HG03571 (cell line): ENCODE results near the gene AP5B1.

Source experiments
- ATAC-seq: cut with Tn5 transposase; IDR thresholded peaks from one replicate; pipeline ENCODE4 v1.9.1; 2021; ENCODE audit not compliant: unreplicated experiment

Gene AP5B1

DNA sequence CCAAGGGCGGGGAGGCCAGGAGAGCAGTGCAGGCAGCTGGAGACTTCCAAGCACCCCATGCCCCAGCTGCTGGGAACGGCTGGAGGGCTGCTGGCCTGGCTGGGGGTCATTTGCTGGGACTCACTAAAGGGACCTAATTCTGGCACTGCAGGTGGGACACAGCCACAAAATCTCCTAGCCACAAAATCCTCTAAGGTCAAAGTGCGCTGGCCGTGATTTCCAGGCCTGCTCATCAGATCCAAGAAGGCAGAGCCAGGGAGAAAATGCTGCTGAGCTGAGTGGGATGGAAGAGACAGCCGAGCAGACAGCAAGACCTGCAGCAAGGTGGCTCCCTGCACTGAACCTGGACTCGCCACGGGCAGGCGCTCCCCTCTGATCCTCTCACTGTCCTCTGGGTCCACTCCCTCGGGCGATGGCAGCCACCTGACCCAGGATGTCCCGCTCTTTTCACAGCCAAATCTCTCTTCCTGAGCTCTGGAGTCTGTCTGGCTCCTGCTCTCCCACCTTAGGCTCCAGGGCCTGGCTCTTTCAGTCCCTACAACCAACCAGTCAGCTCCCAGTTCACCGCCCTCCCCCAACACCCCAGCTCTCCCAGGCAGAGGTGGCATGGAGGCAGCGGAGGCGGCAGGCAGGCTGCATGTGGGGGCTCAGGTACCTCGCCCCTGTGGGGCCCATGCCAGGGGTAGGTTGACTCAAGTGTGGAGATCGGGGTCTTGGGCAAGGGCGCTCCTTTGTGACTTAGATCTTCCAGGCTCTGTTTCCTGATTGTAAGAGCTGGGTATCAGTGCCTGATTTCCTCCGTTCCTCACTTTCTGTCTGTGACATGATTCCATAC is 20.6 kb upstream of the AP5B1 start:
- ATAC-seq = no peak

DNA sequence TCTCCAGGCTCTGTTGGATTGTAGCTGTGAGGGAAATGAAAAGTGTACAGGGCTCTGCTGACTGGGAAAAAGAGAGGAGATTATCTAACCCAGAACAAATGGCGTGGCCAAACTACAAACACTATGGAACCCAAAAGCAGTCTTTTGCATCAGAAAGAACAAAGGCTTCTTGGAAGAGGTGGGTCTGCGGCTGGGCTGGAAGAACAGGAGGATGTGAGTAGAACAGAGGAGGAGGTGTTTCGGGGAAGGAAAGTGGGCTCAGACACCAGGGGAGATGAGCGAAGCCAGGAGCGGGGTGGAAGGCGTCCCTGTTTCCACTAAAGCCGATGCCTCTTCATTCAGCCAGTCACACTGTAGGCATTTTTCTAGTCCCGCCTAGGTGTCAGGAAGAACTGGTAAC is 18.1 kb upstream of the AP5B1 start:
- ATAC-seq = no peak

DNA sequence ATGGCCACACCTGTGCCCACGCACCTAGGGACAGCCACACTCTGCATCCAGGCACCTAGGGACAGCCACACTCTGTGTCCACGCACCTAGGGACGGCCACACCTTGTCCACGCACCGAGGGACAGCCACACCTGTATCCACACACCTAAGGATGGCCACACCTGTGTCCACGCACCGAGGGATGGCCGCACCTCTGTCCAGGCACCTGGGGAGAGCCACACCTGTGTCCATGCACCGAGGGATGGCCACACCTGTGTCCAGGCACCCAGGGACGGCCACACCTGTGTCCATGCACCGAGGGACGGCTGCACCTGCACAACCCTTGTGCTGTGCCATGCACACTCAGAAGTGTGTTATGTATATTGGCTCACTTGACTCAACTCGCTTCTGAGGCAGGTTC is 16.9 kb upstream of the AP5B1 start:
- no peak for ATAC-seq

DNA sequence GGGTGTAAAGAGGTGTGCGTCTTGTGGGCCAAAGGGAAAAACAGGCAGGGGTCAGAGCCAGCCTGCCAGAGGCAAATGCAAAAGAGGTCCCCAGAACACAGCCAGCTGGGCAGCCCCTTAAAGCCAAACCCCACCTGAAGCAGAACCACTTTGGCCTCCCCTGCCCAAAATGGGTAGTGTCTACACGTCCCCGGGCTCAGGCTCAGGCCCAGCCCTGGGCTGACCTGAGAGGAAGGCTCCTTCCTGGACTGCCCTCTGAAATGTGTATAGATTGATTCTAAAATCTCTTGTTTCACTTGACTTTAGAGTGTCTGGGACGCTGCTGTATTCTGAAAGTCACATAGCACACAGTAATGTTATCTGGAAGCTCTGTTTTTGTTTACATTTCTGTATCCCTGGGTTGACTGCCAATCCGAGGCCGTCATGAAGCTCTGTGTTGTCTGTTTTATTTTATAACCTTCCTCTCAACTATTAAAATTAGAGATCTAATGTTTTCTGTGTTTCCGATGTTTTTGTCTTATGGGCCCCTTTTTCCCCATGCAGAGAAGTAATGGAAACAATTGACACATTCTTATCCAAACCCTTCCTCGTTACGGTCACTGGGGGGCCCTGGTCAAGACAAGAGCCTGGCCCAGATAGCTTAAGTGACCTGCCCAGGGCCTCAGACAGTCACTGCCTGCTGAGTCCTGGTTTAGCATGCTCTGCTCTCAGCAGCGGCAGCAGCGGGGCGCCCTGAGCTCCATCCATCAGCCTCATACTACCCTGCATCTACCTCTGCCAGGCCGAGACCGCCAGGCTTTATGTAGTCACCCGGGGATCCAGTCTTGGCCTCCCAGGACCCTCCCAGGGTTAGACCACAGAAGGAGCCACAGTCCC is 16.2 kb upstream of the AP5B1 start:
- no peak for ATAC-seq

DNA sequence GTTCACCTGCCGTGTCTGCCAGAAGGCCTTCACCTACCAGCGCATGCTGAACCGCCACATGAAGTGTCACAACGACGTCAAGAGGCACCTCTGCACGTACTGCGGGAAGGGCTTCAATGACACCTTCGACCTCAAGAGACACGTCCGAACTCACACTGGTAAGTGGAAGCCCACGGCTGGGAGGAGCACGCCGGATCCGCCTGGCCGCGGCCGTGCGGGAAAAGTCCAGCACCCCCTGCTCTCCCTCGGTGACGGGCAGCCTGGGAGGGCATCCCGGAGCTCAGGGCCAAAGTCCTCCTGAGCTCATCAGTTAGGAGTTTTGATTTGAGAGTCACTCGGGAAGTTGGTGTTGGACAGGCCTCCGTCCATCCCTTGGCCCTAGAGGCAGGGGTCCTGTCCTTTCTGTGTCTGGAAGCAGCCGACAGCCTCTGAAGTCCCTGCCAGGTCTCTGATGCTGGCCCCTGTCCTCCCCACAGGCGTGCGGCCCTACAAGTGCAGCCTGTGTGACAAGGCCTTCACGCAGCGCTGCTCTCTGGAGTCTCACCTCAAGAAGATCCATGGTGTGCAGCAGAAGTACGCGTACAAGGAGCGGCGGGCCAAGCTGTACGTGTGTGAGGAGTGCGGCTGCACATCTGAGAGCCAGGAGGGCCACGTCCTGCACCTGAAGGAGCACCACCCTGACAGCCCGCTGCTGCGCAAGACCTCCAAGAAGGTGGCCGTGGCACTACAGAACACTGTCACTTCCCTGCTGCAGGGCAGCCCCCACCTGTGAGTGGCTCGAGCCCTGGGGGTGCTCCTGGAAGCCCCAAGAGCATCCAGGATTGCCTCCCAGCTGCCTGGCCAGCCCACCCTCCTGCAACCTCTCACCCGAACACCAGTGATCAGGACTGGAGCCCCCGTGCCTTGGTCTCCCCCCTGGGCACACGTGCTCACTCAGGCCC is 14.1 kb upstream of the AP5B1 start:
- ATAC-seq = no peak

DNA sequence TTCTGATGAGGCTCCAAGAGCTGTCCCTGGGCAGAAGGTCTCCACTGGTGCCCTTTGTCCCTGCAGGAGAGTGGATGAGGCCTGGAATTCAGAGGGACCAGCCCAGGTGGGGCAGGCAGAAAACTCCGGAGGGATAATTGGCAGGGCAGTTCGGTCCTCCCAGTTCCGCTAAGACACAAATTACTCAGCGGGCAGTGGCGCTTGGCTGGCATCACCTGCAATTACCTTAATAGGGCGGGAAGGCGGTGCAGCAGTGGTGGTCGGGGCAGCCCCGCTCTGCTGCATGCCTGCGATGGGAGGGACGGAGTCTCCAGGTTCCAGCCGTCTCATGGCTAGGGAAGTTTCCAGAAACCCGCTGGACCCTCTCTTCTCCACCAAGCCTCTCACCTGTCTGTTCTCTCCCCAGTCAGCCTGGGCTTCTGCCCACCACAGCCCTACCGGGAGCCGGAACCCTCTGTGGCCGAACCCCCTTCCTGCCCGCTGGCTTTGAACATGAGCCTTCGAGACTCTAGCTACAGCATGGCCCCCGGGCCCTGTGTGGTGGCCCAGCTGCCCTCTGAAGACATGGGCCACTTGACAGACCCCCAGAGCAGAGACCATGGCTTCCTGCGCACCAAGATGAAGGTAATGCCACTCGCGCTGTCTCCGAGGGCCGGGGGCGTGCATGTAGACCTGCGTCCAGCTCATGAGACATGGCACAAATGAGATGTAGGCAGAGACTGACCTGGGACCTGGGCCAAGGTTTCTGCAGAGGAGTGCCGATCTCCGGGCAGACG is 13.0 kb upstream of the AP5B1 start:
- no peak for ATAC-seq

DNA sequence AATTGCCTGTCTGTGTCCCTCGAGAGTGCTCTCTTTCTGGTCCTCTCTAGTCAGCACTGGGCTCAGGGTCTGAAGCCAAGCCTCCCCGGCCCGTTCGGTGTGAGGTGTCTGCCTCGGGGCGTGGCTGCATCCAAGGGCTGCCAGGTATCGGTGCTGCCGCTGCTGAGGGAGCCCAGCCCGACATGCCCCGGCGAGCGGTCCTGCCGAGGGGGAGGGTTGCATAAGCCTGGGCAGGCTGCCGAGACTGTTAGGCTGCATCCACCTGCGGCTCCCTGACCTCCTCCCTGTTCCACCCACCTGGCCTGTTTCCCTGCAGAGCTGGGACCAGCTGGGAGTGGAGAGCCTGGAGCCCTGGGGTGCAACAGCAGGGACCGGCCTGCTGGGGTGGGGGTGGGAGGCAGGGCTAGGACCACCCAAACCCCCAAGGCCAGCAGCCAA is 12.4 kb upstream of the AP5B1 start:
- ATAC-seq = no peak

DNA sequence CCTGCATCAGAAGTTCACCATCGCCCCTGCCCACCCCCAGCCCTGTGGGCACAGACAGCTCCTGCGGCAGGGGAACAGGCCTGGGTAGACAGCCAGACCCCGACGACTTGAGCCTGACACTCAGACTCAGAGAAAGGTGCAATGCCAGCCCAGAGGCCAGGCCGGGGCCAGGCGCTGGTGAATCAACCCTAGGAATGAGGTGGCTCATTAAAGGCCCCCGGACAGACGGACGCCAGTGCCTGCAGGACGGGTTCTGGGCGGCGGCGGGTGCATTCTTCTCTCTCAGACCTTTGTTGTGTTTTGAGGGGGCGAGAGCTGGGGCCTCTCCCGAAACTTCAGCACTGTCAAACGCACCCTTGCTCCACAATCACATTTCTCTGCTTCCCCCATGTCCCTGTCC is 11.7 kb upstream of the AP5B1 start:
- ATAC-seq = no peak

DNA sequence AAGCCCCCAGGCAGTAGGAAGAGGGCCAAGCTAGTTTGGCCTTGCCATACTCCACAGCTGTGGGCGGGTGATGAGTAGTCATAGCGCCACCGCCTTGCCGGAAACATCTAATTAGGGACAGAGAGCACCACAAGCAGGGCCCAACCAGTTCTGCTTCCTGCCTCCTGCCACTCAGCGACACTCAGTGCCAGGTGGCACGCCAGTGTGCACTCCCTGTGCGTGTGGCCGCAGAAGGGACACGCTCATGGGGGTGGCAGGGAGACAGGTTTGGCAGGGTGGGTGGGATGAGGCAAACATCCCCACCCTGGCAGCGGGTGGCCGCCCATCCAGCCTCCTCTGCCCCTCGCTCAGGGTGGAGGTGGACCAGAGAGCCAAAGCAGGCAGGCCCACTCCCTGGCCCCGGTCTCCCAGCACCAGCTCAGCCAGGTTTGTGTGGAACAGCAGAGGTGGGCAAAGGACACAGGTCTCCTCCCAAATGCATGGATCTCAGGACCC is 11.0 kb upstream of the AP5B1 start:
- ATAC-seq = no peak

DNA sequence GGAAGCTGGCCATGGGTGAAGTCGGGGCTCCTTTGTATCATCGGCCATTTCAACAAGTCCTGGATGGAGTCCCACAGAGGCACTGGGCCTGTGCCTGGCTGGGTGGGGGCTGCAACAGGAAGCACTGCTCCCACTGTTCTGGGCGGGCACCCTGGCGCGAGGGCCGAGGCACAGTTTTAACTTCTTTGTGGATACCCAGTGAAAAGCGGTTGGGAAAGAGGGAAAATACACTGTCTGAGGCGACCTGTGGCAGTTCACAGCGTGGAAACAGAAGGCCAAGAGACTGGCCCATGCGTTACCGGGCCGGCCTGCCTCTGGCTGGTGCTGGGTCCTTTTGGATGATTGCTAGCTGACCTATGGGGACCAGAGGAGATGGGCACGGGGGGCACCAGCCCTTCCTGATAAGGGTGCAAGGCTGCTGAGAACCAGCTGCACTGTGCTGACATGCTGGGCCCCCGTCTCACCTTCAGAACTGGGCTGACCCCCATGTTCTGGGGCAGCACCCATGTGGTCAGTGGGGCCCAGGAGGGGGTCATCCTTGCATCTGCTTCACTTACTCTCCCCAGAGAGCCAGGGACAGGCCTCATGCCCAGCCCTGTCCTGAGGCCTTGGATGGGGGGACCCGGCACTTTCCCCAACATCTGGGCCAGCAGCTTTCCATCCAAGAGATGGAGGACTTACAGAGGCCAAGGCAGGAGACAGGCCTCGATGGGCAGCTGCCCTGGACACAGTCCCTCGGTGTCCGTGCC is 10.3 kb upstream of the AP5B1 start:
- no peak for ATAC-seq

DNA sequence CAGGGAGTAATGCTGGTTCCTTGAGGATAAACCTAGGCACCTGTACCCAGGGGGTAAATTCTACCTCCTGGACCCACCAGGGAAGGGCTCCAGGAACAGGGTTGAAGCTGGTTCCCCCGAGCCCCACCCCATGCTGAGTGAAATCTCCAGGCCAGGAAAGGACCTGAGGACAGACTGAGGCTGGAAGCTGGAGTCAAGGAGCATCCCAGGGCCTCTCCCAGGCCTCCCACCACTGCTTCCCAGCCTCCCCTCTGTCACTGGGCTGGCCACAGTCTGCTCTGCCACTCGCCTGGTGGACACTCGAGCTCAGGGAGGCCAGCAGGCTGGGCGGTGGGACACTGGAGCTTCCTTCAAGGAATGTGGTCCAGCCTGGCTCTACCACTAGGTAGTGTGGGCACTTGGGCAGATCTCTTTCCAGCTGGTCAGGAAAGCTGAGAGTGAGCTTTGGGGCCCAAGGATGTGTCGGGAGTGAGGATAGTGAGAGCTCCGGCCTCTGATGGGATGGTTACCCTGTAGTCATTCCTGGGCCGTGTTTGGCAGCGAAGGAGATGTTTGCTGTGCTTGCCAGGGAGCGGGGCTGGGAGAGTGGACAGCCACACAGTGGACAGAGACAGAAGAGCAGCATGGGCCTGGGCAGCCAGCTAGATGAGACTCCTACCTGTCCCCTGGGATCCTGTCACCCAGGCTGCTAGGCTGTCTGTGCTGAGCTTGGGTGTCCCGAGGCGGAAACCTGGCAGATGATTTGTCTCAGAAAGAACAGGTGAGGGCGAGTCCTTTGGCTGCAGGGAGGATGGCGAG is 9.5 kb upstream of the AP5B1 start:
- ATAC-seq = no peak

DNA sequence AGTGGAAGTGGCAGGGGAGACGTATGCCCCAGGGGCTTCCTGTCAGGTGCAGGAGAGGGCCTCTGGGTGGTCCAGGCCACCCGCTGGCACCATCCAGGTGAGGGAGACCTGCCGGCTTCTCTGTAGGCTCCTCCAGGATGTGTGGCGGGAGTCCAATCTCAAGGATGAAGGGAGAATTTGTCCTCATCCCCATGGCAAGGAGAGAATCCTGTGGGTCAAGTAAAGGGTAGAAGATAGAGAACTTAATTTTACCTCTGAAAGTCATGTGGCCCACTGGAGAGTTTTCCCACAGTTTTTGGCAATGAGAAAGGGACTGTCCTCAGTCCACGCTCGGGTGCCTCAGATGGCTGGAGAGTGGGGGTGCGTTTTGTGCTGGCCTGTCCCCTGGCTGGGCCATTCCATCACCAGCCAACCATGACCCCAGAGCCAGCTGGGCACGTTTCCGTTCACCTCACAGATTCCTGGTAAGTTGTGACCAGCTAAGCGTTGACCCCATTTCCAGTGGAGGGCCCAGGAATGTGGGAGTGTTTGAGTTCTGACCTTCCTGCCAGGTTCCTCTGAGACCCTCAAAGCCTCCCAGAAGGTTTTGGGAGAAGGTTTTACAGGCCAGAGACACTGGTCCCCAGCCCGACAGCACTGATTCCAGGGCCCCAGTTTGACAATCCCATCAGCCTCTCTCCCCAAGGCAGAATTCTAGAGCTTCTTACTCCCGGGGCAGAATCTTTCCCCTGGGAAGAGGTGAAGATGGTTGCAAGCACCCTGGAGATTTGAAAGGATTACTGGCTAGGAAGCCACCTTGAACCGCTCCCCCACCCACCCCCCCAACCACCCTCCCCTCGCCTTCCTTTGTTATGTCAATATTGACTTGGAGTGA is 8.7 kb upstream of the AP5B1 start:
- no peak for ATAC-seq

DNA sequence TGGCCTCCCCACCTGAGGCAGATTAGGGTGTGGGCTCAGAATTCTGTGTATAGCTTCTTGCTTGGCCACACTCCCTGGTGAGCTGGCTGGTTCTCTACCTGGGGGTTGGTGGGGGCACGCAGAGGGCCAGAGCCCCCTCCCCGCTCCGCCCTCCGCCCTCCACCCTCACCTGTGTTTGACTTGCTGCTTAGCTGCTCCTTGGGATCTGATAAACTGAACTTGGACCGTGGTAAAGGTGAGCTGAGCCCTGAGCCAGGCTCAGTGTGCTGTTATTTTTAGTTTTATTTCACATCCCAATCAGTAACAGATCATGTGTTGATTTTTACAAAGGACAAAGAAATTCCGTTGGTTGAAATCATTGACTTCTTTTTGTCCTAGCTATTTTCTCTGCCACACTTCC is 8.0 kb upstream of the AP5B1 start:
- no peak for ATAC-seq

DNA sequence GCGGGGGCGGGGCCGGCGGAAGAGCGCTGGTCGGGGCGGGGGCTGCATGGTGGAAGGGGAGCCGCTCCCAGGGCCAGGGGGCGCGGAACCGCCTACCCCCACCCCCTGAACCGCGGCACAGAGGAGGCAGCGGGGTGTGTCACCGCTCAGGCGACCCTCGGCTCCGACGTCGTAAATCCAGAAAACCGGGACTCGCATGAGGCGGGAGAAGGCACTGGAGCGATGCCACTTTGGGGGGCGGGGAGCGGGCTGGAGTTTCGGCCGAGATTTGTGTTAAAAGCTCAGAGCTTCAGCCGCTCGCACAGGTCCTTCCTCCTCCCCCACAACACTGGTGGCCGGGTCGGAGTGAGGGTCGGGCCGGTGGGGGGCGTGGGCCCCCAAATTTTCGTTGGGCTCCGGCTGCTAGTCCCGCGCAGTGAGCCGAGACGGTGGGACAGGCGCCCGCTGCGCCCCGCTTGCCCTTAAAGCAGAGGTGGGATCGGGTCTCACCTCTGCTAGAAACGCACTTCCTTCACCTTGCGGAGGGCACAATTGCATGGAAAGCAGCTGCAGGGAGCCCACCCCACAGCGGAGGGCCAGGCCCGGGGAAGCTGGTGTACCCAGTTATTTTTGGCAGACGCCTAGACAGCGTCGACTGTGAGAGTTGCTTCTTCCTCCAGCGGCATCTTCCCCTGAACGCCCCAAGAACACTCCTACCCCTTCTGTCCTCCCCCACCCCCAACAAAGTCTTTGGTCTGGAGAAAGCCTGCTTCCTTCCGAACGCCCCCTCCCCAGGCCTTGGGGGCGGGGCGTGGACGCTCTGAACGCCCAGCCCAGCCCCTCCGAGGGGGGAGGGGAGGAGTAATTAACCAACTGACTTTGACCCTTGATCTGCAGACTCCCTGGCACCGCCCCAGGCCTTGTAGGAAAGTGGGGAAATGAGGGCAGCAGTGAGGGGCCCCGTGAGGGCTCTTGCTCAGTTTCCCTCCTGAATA is 7.2 kb upstream of the AP5B1 start:
- ATAC-seq = no peak

DNA sequence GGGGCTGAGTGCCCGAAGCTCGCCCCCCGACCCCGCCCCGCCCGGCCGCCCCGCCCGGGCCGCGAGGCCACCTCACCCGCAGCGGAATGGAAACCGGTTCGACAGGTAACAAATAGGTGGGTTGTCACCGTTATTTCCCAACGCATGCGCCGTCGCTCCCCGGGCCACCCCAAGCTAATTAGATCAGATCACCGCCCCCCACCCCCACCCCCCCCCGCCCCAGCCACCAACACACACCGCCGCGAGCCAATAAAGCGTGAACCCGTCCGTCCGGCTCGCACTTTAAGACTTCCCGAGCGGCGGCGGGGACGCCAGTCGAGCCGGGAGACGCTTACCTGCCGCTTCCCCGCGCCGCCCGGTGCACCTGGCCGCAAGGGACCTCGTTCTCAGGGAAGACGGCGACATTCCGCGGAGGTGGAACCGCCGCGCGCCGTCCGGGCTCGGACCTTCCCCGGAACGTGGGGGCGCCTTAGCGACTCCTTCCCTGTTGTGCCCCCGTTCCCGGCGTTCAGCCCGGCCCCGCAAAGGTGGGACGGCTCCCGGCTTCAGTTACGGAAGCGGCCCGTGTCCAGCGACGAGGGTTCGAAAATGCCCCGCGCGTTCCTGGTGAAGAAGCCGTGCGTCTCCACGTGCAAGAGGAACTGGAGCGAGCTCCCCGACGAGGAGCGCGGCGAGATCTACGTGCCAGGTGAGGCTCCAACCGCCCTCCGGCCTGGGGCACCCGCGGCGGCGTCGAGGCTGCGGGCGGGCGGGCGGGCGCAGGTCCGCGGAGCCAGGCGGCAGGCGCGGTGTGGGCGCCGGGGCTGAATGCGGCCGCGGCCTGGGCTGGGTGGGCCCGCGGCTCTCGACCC is 6.2 kb upstream of the AP5B1 start, which contains the start of gene OVOL1:
OVOL1 (plus strand) TSS at position 278 of the 851 bp plus-strand sequence; CDS start at position 589, 311 bp downstream.
- ATAC-seq = no peak
